Measurements from ENCODE around the gene SYCE1. TPM values are rescaled to one million over a fixed set of nuclear protein-coding genes. Genes with fewer than 3 reads are reported as not detected.

The SYCE1 gene
- total and polyA plus RNA-seq, 4 donors, result 0.33 to 5.4 (median 2.1) TPM; not detected in 1

GRCh38 chr10:133528845-133529575 is 36.4 kb downstream of the SYCE1 start:
- peak overlapping the region; percentile 52 to 64 for H3K9ac ChIP-seq (ENCODE audit: low read depth in 1 of 2, low read length in 2 of 2)
- peak overlapping the region in 1 of 2 donors; percentile 14 for H3K27ac ChIP-seq (ENCODE audit: low read depth in 1 of 2, low read length in 2 of 2)
- H3K9me3 ChIP-seq (ENCODE audit: control insufficient read depth in 4 of 4, low read length in 3 of 4), result no peaks in the 10 kb centered on the region
- peaks cover 4 to 38% (median 15%) of the 10 kb centered on the region in 4 donors for H3K4me1 ChIP-seq (ENCODE audit: control insufficient read depth in 4 of 4, insufficient read depth in 4 of 4, low read length in 3 of 4)
- TF ChIP-seq EGR1 (IDR thresholded peaks at IDR 0.05; ENCODE audit: low read depth in 2 of 2), result no peak
- TF ChIP-seq, protein P1, sequence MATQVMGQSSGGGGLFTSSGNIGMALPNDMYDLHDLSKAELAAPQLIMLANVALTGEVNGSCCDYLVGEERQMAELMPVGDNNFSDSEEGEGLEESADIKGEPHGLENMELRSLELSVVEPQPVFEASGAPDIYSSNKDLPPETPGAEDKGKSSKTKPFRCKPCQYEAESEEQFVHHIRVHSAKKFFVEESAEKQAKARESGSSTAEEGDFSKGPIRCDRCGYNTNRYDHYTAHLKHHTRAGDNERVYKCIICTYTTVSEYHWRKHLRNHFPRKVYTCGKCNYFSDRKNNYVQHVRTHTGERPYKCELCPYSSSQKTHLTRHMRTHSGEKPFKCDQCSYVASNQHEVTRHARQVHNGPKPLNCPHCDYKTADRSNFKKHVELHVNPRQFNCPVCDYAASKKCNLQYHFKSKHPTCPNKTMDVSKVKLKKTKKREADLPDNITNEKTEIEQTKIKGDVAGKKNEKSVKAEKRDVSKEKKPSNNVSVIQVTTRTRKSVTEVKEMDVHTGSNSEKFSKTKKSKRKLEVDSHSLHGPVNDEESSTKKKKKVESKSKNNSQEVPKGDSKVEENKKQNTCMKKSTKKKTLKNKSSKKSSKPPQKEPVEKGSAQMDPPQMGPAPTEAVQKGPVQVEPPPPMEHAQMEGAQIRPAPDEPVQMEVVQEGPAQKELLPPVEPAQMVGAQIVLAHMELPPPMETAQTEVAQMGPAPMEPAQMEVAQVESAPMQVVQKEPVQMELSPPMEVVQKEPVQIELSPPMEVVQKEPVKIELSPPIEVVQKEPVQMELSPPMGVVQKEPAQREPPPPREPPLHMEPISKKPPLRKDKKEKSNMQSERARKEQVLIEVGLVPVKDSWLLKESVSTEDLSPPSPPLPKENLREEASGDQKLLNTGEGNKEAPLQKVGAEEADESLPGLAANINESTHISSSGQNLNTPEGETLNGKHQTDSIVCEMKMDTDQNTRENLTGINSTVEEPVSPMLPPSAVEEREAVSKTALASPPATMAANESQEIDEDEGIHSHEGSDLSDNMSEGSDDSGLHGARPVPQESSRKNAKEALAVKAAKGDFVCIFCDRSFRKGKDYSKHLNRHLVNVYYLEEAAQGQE (IDR thresholded peaks at IDR 0.05), result no peak
- no peak for TF ChIP-seq GABPA (IDR thresholded peaks at IDR 0.05 in 1 of 2, conservative IDR thresholded peaks at IDR 0.05 in 1 of 2)
- no peak for TF ChIP-seq FOXA1 (IDR thresholded peaks at IDR 0.05)
- no peak for TF ChIP-seq SP1 (IDR thresholded peaks at IDR 0.05)
- TF ChIP-seq HNF4A (conservative IDR thresholded peaks at IDR 0.05), result no peak
- TF ChIP-seq YY1 (IDR thresholded peaks at IDR 0.05), result no peak
- no peak for TF ChIP-seq HNF4G (IDR thresholded peaks at IDR 0.05)
- no peak for TF ChIP-seq TAF1 (conservative IDR thresholded peaks at IDR 0.05)
- TF ChIP-seq RXRA (IDR thresholded peaks at IDR 0.05), result no peak
- TF ChIP-seq, protein P2, sequence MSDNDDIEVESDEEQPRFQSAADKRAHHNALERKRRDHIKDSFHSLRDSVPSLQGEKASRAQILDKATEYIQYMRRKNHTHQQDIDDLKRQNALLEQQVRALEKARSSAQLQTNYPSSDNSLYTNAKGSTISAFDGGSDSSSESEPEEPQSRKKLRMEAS (IDR thresholded peaks at IDR 0.05), result no peak
- TF ChIP-seq, protein P3, sequence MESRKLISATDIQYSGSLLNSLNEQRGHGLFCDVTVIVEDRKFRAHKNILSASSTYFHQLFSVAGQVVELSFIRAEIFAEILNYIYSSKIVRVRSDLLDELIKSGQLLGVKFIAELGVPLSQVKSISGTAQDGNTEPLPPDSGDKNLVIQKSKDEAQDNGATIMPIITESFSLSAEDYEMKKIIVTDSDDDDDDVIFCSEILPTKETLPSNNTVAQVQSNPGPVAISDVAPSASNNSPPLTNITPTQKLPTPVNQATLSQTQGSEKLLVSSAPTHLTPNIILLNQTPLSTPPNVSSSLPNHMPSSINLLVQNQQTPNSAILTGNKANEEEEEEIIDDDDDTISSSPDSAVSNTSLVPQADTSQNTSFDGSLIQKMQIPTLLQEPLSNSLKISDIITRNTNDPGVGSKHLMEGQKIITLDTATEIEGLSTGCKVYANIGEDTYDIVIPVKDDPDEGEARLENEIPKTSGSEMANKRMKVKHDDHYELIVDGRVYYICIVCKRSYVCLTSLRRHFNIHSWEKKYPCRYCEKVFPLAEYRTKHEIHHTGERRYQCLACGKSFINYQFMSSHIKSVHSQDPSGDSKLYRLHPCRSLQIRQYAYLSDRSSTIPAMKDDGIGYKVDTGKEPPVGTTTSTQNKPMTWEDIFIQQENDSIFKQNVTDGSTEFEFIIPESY (IDR thresholded peaks at IDR 0.05), result no peak
- H3K27me3 ChIP-seq (ENCODE audit: control insufficient read depth in 4 of 4, insufficient read depth in 4 of 4, low read length in 3 of 4), result no peaks in the 10 kb centered on the region
- no peak for DNase-seq (ENCODE audit: low spot score)
- H3K36me3 ChIP-seq (ENCODE audit: control insufficient read depth in 4 of 4, insufficient read depth in 3 of 4, low read depth in 1 of 4, low read length in 3 of 4), result peaks cover 7 to 33% (median 16%) of the 10 kb centered on the region in 4 donors
- peak overlapping the region; percentile 61 to 92 (median 80) for H3K4me3 ChIP-seq (ENCODE audit: low read depth in 1 of 3, low read length in 3 of 3)
- 2% methylated on average over 37 of the region's 37 CpGs for WGBS

DNA sequence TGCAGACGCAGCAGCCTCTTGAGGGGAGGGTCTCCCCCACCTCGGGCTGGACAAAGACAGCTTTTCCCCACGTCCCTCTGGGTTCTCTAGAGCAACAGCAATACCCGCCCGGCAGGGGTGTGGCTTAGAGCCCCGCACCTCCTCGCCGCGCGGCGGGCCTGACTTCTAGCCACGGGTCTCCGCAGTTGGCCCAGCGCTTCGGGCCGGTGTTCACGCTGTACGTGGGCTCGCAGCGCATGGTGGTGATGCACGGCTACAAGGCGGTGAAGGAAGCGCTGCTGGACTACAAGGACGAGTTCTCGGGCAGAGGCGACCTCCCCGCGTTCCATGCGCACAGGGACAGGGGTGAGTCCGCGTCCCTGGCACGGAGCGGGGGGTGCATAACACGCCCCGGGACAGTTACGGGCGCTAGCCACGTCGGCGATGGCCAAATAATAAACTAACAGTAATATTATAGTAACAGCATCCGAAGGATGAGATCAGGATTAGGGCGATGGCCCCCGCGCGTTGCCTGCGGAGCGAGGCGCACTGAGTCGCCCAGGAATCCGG is 37.0 kb downstream of the SYCE1 start:
- no peak for TF ChIP-seq NR2F2 (IDR thresholded peaks at IDR 0.05)
- TF ChIP-seq YY1 (IDR thresholded peaks at IDR 0.05), result no peak
- TF ChIP-seq, protein P3 (IDR thresholded peaks at IDR 0.05), result no peak
- TF ChIP-seq JUND (IDR thresholded peaks at IDR 0.05), result no peak
- no peak for TF ChIP-seq RAD21 (IDR thresholded peaks at IDR 0.05)
- no peak for TF ChIP-seq FOXA2 (IDR thresholded peaks at IDR 0.05)
- TF ChIP-seq, protein P1 (IDR thresholded peaks at IDR 0.05), result no peak
- TF ChIP-seq GABPA (IDR thresholded peaks at IDR 0.05 in 1 of 2, conservative IDR thresholded peaks at IDR 0.05 in 1 of 2), result no peak
- DNase-seq (ENCODE audit: low spot score), result no peak
- H3K27ac ChIP-seq (ENCODE audit: low read depth in 1 of 2, low read length in 2 of 2), result peak overlapping the region; percentile 76 to 77
- H3K4me3 ChIP-seq (ENCODE audit: low read depth in 1 of 3, low read length in 3 of 3), result peak overlapping the region; percentile 61 to 92 (median 80)
- 1% methylated on average over 50 of the region's 50 CpGs for WGBS
- peaks cover 0 to 5% (median 2%) of the 10 kb centered on the region in 4 donors for H3K9me3 ChIP-seq (ENCODE audit: control insufficient read depth in 4 of 4, low read length in 3 of 4)
- peaks cover 5 to 27% (median 15%) of the 10 kb centered on the region in 4 donors for H3K36me3 ChIP-seq (ENCODE audit: control insufficient read depth in 4 of 4, insufficient read depth in 3 of 4, low read depth in 1 of 4, low read length in 3 of 4)
- H3K4me1 ChIP-seq (ENCODE audit: control insufficient read depth in 4 of 4, insufficient read depth in 4 of 4, low read length in 3 of 4), result peaks cover 4 to 38% (median 15%) of the 10 kb centered on the region in 4 donors
- peak overlapping the region; percentile 79 to 80 for H3K9ac ChIP-seq (ENCODE audit: low read depth in 1 of 2, low read length in 2 of 2)
- H3K27me3 ChIP-seq (ENCODE audit: control insufficient read depth in 4 of 4, insufficient read depth in 4 of 4, low read length in 3 of 4), result no peaks in the 10 kb centered on the region

Data from liver (tissue), 9 donors.